Fibroblast of skin of right quadriceps (primary cell): ENCODE measurements around the gene MAPK1IP1L.

ENCODE experiments used
- DNase-seq: peaks from one replicate; pipeline ENCODE4 v3.0.0-alpha.2; 2013

The MAPK1IP1L gene

GRCh38 chr14:55098561-55098898, 47.1 kb downstream of the MAPK1IP1L start:
- DNase-seq = no peak

GRCh38 chr14:55099756-55100155, 48.3 kb downstream of the MAPK1IP1L start:
- DNase-seq = peak; percentile 72

GRCh38 chr14:55101698-55102097, 50.3 kb downstream of the MAPK1IP1L start:
- DNase-seq = no peak

- DNase-seq = peak; percentile 100
Observed at GRCh38 chr14:55102141-55102621, 50.7 kb downstream of the MAPK1IP1L start.

GRCh38 chr14:55103005-55103640, 51.7 kb downstream of the MAPK1IP1L start:
- DNase-seq = peak; percentile 94

GRCh38 chr14:55103971-55104954, 52.8 kb downstream of the MAPK1IP1L start:
- no peak for DNase-seq

- no peak for DNase-seq
Observed at GRCh38 chr14:55105991-55106390, 54.5 kb downstream of the MAPK1IP1L start.

- peak; percentile 93 for DNase-seq
Observed at GRCh38 chr14:55107766-55108554, 56.5 kb downstream of the MAPK1IP1L start.

- DNase-seq = no peak
Observed at GRCh38 chr14:55109836-55110235, 58.4 kb downstream of the MAPK1IP1L start.

- DNase-seq = no peak
Observed at GRCh38 chr14:55111122-55111708, 59.8 kb downstream of the MAPK1IP1L start.

GRCh38 chr14:55114720-55115119, 63.3 kb downstream of the MAPK1IP1L start:
- no peak for DNase-seq

GRCh38 chr14:55115460-55115859, 64.0 kb downstream of the MAPK1IP1L start:
- no peak for DNase-seq

- DNase-seq = no peak
Observed at GRCh38 chr14:55115861-55116245, 64.4 kb downstream of the MAPK1IP1L start.

- DNase-seq = no peak
Observed at GRCh38 chr14:55116246-55117030, 65.0 kb downstream of the MAPK1IP1L start.

GRCh38 chr14:55117803-55118441, 66.5 kb downstream of the MAPK1IP1L start:
- no peak for DNase-seq

GRCh38 chr14:55118761-55119160, 67.3 kb downstream of the MAPK1IP1L start:
- DNase-seq = no peak
